Measurements from ENCODE around the gene TST. TPM values are rescaled to one million over a fixed set of nuclear protein-coding genes. Genes with fewer than 3 reads are reported as not detected.
A peak's percentile ranks its signal among the peaks of the same experiment; 100 is the strongest.

TST gene
- polyA plus RNA-seq, 4 donors, result 134 to 526 (median 354) TPM

DNA sequence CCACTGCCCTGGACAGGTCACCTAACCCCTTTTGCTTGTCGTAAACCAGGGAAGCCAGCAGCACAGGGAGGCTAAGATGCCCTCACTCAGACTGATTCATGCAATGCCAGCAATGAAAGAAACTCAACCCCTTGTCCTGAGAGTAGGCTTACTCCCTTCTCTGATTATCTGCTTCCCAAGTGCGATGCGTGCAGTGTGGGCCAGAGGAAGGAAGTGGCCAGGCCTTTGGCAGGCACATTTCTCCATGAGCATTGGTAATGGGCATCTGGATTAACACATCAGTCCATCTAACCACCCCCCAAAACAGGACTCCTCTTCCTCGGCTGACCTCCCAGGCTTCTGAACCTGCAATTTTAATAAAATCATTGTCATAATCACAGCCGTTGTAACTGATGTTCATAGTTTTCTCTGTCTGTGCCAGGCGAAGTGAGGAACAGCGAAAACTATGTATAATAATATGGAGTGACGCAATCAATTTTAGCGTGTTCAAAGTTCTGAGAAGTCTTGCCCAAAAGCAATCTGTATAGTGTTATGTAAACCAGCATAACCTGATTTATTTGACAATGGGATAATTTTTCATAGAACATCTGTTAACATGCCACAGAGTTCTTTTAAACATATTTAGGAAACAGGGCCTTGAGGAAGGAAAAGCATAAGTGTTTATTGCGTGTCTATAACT lies 33.9 kb downstream of the TST start:
- Histone ChIP-seq H3K27me3 (ENCODE audit: control insufficient read depth in 3 of 3, insufficient read depth in 3 of 3, low read length in 3 of 3) (peaks cover 0 to 6% (median 2%) of the 10 kb centered on the region in 3 donors), H3K9me3 (ENCODE audit: control insufficient read depth in 2 of 2, insufficient read depth in 1 of 2, low read depth in 1 of 2, low read length in 1 of 2) (peaks cover 0 to 12% of the 10 kb centered on the region in 2 donors), H3K4me1 (ENCODE audit: control insufficient read depth in 3 of 3, insufficient read depth in 2 of 3, low read depth in 1 of 3, low read length in 2 of 3) (peaks cover 0 to 5% (median 0%) of the 10 kb centered on the region in 3 donors), H3K27ac (ENCODE audit: low read depth in 1 of 3, low read length in 2 of 3) (no peak overlapping the region), H3K4me3 (ENCODE audit: low read depth in 1 of 3, low read length in 3 of 3) (no peak overlapping the region), H3K36me3 (ENCODE audit: control insufficient read depth in 3 of 3, insufficient read depth in 2 of 3, low read depth in 1 of 3, low read length in 3 of 3) (no peaks in the 10 kb centered on the region)
- FAIRE-seq (no peak), DNase-seq (no peak)
- 68 to 83% (median 81%) methylated on average over 10 of the region's 10 CpGs for WGBS, 3 donors

DNA sequence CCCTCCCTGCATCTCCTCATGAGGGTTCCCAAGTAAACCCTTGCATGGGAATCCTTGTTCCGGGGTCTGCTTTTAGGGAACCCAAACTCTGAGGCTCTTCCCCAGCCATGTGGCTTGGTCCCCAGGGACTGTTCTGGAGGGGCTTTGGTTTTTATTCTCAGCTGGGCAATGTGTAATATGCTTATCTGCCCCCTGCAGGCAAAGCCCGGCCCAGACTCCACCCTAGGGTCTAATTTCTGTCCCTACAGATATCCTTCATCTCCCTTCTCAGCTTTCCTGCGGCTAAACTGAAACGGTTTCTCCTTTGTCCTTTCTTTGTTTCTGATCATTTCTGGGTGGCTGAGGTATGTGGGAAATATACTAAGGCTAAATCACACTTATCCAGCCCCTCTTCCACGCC lies 37.1 kb downstream of the TST start:
- Histone ChIP-seq H3K27ac (ENCODE audit: low read depth in 1 of 3, low read length in 2 of 3) (no peak overlapping the region), H3K27me3 (ENCODE audit: control insufficient read depth in 3 of 3, insufficient read depth in 3 of 3, low read length in 3 of 3) (peaks cover 0 to 5% (median 0%) of the 10 kb centered on the region in 3 donors), H3K9me3 (ENCODE audit: control insufficient read depth in 2 of 2, insufficient read depth in 1 of 2, low read depth in 1 of 2, low read length in 1 of 2) (peaks cover 0 to 12% of the 10 kb centered on the region in 2 donors), H3K36me3 (ENCODE audit: control insufficient read depth in 3 of 3, insufficient read depth in 2 of 3, low read depth in 1 of 3, low read length in 3 of 3) (no peaks in the 10 kb centered on the region), H3K4me3 (ENCODE audit: low read depth in 1 of 3, low read length in 3 of 3) (no peak overlapping the region), H3K4me1 (ENCODE audit: control insufficient read depth in 3 of 3, insufficient read depth in 2 of 3, low read depth in 1 of 3, low read length in 2 of 3) (peaks cover 0 to 10% (median 0%) of the 10 kb centered on the region in 3 donors)
- FAIRE-seq (no peak), DNase-seq (no peak)
- 35 to 57% (median 35%) methylated on average over 5 of the region's 5 CpGs for WGBS, 3 donors

- Histone ChIP-seq H3K27me3 (ENCODE audit: control insufficient read depth in 3 of 3, insufficient read depth in 3 of 3, low read length in 3 of 3) (peaks cover 0 to 9% (median 0%) of the 10 kb centered on the region in 3 donors), H3K4me3 (ENCODE audit: low read depth in 1 of 3, low read length in 3 of 3) (no peak overlapping the region), H3K27ac (ENCODE audit: low read depth in 1 of 3, low read length in 2 of 3) (no peak overlapping the region), H3K36me3 (ENCODE audit: control insufficient read depth in 3 of 3, insufficient read depth in 2 of 3, low read depth in 1 of 3, low read length in 3 of 3) (no peaks in the 10 kb centered on the region), H3K4me1 (ENCODE audit: control insufficient read depth in 3 of 3, insufficient read depth in 2 of 3, low read depth in 1 of 3, low read length in 2 of 3) (peaks cover 0 to 10% (median 0%) of the 10 kb centered on the region in 3 donors), H3K9me3 (ENCODE audit: control insufficient read depth in 2 of 2, insufficient read depth in 1 of 2, low read depth in 1 of 2, low read length in 1 of 2) (peaks cover 0 to 10% of the 10 kb centered on the region in 2 donors)
- FAIRE-seq, result no peak
- no peak for DNase-seq
- 75 to 83% (median 78%) methylated on average over 16 of the region's 16 CpGs for WGBS, 3 donors
Observed at GRCh38 chr22:36981247-36981775, 37.9 kb downstream of the TST start.

DNA sequence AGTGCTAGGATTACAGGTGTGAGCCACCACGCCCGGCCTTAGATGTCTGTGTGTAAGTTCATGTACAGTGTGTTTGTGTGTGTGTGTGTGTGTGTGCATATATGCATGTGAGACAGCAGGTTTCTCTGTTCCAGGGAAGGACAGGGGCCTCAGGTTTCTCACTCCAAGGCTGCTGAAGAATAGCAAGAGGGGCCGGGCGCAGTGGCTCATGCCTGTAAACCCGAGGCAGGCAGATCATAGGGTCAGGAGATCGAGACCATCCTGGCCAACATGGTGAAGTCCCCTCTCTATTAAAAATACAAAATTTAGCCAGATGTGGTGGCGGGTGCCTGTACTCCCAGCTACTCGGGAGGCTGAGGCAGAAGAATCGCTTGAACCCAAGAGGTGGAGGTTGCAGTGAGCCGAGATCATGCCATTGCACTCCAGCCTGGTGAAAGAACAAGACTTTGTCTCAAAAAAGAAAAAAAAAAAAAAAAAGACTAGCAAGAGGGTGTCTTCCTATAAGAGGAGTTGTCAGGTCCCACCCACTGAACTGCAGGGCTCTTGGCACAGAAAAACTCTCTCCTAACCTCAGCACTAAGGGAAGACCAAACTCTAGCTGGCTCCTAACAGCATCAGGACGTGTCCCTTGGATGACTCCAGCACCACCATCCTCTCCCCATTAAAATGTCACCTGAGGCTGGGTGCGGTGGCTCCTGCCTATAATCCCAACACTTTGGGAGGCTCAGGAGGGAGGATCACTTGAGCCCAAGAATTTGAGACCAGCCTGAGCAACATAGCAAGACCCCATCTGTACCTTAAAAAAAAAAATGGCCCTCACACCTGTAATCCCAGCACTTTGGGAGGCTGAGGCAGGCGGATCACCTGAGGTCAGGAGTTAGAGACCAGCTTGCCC lies 40.0 kb downstream of the TST start:
- Histone ChIP-seq H3K4me3 (ENCODE audit: low read depth in 1 of 3, low read length in 3 of 3) (no peak overlapping the region), H3K9me3 (ENCODE audit: control insufficient read depth in 2 of 2, insufficient read depth in 1 of 2, low read depth in 1 of 2, low read length in 1 of 2) (no peaks in the 10 kb centered on the region), H3K27me3 (ENCODE audit: control insufficient read depth in 3 of 3, insufficient read depth in 3 of 3, low read length in 3 of 3) (peaks cover 0 to 9% (median 0%) of the 10 kb centered on the region in 3 donors), H3K4me1 (ENCODE audit: control insufficient read depth in 3 of 3, insufficient read depth in 2 of 3, low read depth in 1 of 3, low read length in 2 of 3) (peaks cover 0 to 10% (median 0%) of the 10 kb centered on the region in 3 donors), H3K36me3 (ENCODE audit: control insufficient read depth in 3 of 3, insufficient read depth in 2 of 3, low read depth in 1 of 3, low read length in 3 of 3) (no peaks in the 10 kb centered on the region), H3K27ac (ENCODE audit: low read depth in 1 of 3, low read length in 2 of 3) (no peak overlapping the region)
- FAIRE-seq (no peak), DNase-seq (no peak)
- WGBS, 3 donors, result 87 to 92% (median 89%) methylated on average over 13 of the region's 13 CpGs

- H3K27ac ChIP-seq (ENCODE audit: low read depth in 1 of 3, low read length in 2 of 3), result no peak overlapping the region
- FAIRE-seq, result peak; percentile 36
Observed at GRCh38 chr22:36977947-36978660, 41.1 kb downstream of the TST start.

GRCh38 chr22:36977401-36977861 lies 41.8 kb downstream of the TST start:
- FAIRE-seq (no peak), DNase-seq (peak; percentile 63 to 77)
- H3K4me3 ChIP-seq (ENCODE audit: low read depth in 1 of 3, low read length in 3 of 3), result peak overlapping the region in 2 of 3 donors; percentile 34 to 43
- peaks cover 0 to 9% (median 0%) of the 10 kb centered on the region in 3 donors for H3K27me3 ChIP-seq (ENCODE audit: control insufficient read depth in 3 of 3, insufficient read depth in 3 of 3, low read length in 3 of 3)
- H3K9me3 ChIP-seq (ENCODE audit: control insufficient read depth in 2 of 2, insufficient read depth in 1 of 2, low read depth in 1 of 2, low read length in 1 of 2), result no peaks in the 10 kb centered on the region
- WGBS, 3 donors, result 5 to 19% (median 14%) methylated on average over 13 of the region's 13 CpGs
- H3K27ac ChIP-seq (ENCODE audit: low read depth in 1 of 3, low read length in 2 of 3), result peak overlapping the region in 1 of 3 donors; percentile 28
- no peaks in the 10 kb centered on the region for H3K36me3 ChIP-seq (ENCODE audit: control insufficient read depth in 3 of 3, insufficient read depth in 2 of 3, low read depth in 1 of 3, low read length in 3 of 3)
- H3K4me1 ChIP-seq (ENCODE audit: control insufficient read depth in 3 of 3, insufficient read depth in 2 of 3, low read depth in 1 of 3, low read length in 2 of 3), result peaks cover 0 to 7% (median 0%) of the 10 kb centered on the region in 3 donors

More at GRCh38 chr22:36977947-36978660, 41.1 kb downstream of the TST start:
- Histone ChIP-seq H3K9me3 (ENCODE audit: control insufficient read depth in 2 of 2, insufficient read depth in 1 of 2, low read depth in 1 of 2, low read length in 1 of 2) (no peaks in the 10 kb centered on the region), H3K27me3 (ENCODE audit: control insufficient read depth in 3 of 3, insufficient read depth in 3 of 3, low read length in 3 of 3) (peaks cover 0 to 9% (median 0%) of the 10 kb centered on the region in 3 donors), H3K4me1 (ENCODE audit: control insufficient read depth in 3 of 3, insufficient read depth in 2 of 3, low read depth in 1 of 3, low read length in 2 of 3) (peaks cover 0 to 10% (median 0%) of the 10 kb centered on the region in 3 donors), H3K36me3 (ENCODE audit: control insufficient read depth in 3 of 3, insufficient read depth in 2 of 3, low read depth in 1 of 3, low read length in 3 of 3) (no peaks in the 10 kb centered on the region), H3K4me3 (ENCODE audit: low read depth in 1 of 3, low read length in 3 of 3) (peak overlapping the region in 2 of 3 donors; percentile 34 to 43)
- WGBS, 3 donors, result 14 to 15% (median 14%) methylated on average over 17 to 18 of the region's 18 CpGs
- peak; percentile 90 to 92 for DNase-seq

DNA sequence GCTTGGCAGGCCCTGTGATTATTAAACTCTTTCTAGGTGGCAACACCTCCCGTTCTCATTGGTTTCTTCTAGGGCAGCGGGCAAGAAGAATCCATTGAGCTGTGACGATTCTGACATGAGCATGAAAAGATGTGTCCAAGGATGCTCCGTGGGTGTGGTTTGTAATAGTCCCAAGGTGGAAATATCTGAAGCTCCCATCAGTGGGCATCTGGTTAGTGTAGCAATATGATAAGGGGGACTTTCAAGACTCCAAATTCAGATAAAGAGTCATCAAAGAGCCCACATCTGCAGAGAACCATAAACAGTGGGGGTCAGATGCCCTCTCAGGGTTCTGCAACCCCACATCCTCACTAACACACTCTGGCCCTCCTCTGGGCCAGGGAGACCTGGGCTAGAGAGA lies 42.6 kb downstream of the TST start:
- Histone ChIP-seq H3K36me3 (ENCODE audit: control insufficient read depth in 3 of 3, insufficient read depth in 2 of 3, low read depth in 1 of 3, low read length in 3 of 3) (no peaks in the 10 kb centered on the region), H3K9me3 (ENCODE audit: control insufficient read depth in 2 of 2, insufficient read depth in 1 of 2, low read depth in 1 of 2, low read length in 1 of 2) (no peaks in the 10 kb centered on the region), H3K27ac (ENCODE audit: low read depth in 1 of 3, low read length in 2 of 3) (no peak overlapping the region), H3K27me3 (ENCODE audit: control insufficient read depth in 3 of 3, insufficient read depth in 3 of 3, low read length in 3 of 3) (peaks cover 0 to 11% (median 0%) of the 10 kb centered on the region in 3 donors), H3K4me3 (ENCODE audit: low read depth in 1 of 3, low read length in 3 of 3) (no peak overlapping the region), H3K4me1 (ENCODE audit: control insufficient read depth in 3 of 3, insufficient read depth in 2 of 3, low read depth in 1 of 3, low read length in 2 of 3) (peaks cover 0 to 5% (median 0%) of the 10 kb centered on the region in 3 donors)
- WGBS, 3 donors, result 79 to 91% (median 89%) methylated on average over 4 of the region's 4 CpGs
- no peak for DNase-seq
- no peak for FAIRE-seq

Measured in small intestine (tissue), 7 donors.